Bronchial epithelial cell (primary cell): ENCODE measurements around the gene OR2B2. TPM values are rescaled to one million over a fixed set of nuclear protein-coding genes. Genes with fewer than 3 reads are reported as not detected.
"Not testable (repeated sequence)": the region's sequence is repeated elsewhere in the genome, so short reads cannot be mapped to it uniquely, and the experiment has no call there.

Experiments used
- DNase-seq: peaks from one replicate; pipeline ENCODE4 v3.0.0-alpha.2; 2010; ENCODE audit warnings: low read depth
- FAIRE-seq: peaks from 2 replicates; lab custom pipeline; 2011; peaks lifted over from hg19 to GRCh38; lab: Jason Lieb, UNC
- H3K27me3 ChIP-seq: 2 replicates; pipeline ENCODE4 v1.5.1; 2011; ENCODE audit warnings: low read length; ENCODE audit not compliant: control insufficient read depth, insufficient read depth
- H3K36me3 ChIP-seq: 2 replicates; pipeline ENCODE4 v1.5.1; 2011; ENCODE audit warnings: low read length; ENCODE audit not compliant: control insufficient read depth, insufficient read depth
- H3K4me3 ChIP-seq: 2 replicates; pipeline ENCODE4 v1.5.1; 2011; ENCODE audit warnings: mild to moderate bottlenecking, low read depth, low read length, control low read depth
- CTCF ChIP-seq: IDR thresholded peaks from 2 replicates; pipeline ENCODE4 v1.5.1; 2011; ENCODE audit warnings: mild to moderate bottlenecking, moderate library complexity, low read length, control low read depth, inconsistent platforms; ENCODE audit not compliant: insufficient read depth, severe bottlenecking
- total RNA-seq: library from RNA; depleted of rRNA; stranded (reverse); fragments of >200 nt; gene quantifications from 2 replicates; pipeline ENCODE4 v1.2.1, GENCODE V29; 2014

The OR2B2 gene
- total RNA-seq = not detected in 2 replicates

DNA sequence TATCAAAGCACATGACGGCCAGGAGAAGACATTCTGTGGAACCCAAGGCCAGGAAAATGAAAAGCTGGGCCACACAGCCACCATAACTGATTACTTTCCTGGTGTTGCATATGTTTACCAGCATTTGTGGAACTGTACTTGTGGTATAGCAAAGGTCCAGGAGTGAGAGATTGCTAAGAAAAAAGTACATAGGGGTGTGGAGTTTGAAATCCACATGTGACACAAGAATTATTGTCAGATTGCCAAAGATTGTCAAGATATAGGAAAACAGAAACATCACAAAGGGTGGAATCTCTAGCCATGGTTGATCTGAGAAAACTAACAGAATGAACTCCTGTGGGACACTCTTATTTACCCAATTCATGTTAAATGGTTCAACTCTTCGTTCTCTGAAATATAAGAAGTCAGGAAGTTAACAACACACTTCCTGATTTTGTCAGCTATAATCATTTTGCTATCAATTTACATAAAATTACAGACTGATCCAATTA is at the start of gene OR2B2:
Gene OR2B2 (minus strand): TSS at position 441 of the 491 bp plus-strand sequence. CDS start 77 bp downstream, at position 364.
- DNase-seq (no peak), FAIRE-seq (no peak)
- H3K36me3 ChIP-seq = no peaks in the 10 kb centered on the region
- H3K27me3 ChIP-seq = no peaks in the 10 kb centered on the region
- no peak for TF ChIP-seq CTCF
- H3K4me3 ChIP-seq = no peak within 1 kb of the TSS

DNA sequence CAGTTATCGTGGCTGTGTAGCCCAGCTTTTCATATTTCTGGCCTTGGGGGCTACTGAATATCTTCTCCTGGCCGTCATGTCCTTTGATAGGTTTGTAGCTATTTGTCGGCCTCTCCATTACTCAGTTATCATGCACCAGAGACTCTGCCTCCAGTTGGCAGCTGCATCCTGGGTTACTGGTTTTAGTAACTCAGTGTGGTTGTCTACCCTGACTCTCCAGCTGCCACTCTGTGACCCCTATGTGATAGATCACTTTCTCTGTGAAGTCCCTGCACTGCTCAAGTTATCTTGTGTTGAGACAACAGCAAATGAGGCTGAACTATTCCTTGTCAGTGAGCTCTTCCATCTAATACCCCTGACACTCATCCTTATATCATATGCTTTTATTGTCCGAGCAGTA is 45.3 kb upstream of the OR2B2 start:
- Histone ChIP-seq H3K4me3 (no peak overlapping the region), H3K36me3 (no peaks in the 10 kb centered on the region), H3K27me3 (no peaks in the 10 kb centered on the region)
- no peak for TF ChIP-seq CTCF
- FAIRE-seq = no peak
- no peak for DNase-seq

DNA sequence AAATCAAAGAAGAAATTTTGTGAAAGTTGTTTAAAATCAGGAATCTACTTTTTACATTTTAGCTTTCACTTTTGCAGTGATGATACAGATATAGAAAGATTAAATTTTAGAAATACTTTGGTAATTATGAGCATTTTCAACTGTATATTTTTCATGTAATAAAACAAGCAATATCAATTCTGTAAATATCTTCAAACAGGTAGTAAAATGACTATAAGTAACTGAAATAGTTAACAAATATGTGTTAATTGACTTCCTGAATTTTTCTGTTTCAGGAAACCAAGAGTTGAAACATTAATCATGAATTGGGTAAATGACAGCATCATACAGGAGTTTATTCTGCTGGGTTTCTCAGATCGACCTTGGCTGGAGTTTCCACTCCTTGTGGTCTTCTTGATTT is 44.7 kb upstream of the OR2B2 start, which contains the start of gene OR2B6:
Gene OR2B6 (plus strand): TSS at position 301 of the 400 bp plus-strand sequence. CDS start 0 bp downstream, at position 301.
- no peaks in the 10 kb centered on the region for H3K27me3 ChIP-seq
- DNase-seq = no peak
- FAIRE-seq = no peak

DNA sequence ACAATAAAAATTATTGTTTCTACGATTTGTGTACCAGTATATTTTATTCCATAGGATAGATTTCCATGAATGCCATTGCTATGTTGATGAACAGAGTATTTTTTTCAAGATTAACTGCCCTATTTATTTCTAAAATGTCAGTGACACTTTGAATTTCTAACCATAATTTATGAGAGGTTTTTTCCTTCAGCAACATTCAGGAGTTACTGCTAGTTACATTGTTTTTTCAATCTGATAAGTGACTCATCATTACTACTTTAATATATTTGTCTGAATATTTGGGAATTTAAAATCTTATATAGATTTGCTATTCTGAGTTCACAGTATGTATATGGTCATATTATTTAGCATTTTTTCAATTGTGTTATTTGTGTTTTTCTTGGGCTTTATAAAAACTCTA is 38.8 kb upstream of the OR2B2 start:
- DNase-seq (no peak), FAIRE-seq (no peak)
- H3K27me3 ChIP-seq = no peaks in the 10 kb centered on the region
- no peak for TF ChIP-seq CTCF
- no peak overlapping the region for H3K4me3 ChIP-seq
- no peaks in the 10 kb centered on the region for H3K36me3 ChIP-seq

More for the DNA sequence above, 44.7 kb upstream of the OR2B2 start, which contains the start of gene OR2B6:
- no peak for TF ChIP-seq CTCF
- Histone ChIP-seq H3K4me3 (no peak within 1 kb of the TSS), H3K36me3 (no peaks in the 10 kb centered on the region)

DNA sequence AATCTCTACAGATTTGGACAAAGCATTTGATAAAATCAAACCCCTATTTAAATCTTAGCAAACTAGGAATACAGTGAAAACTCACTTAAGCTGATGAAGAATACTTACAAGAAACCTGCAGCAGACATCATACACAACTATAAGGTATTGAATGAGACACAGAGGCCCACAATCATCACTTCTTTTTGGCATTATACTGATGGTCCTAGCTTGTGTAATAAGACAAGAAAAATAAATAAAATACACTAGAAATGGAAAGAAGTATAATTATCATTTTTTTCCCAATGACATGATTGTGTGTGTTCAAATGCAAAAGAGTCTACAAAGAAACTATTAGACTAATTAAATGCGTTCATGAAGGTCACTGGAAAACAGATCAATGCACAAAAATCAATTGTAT is 36.0 kb upstream of the OR2B2 start:
- no peak for FAIRE-seq
- no peaks in the 10 kb centered on the region for H3K27me3 ChIP-seq
- no peak for TF ChIP-seq CTCF
- no peak for DNase-seq
- H3K36me3 ChIP-seq = no peaks in the 10 kb centered on the region
- H3K4me3 ChIP-seq = no peak overlapping the region

DNA sequence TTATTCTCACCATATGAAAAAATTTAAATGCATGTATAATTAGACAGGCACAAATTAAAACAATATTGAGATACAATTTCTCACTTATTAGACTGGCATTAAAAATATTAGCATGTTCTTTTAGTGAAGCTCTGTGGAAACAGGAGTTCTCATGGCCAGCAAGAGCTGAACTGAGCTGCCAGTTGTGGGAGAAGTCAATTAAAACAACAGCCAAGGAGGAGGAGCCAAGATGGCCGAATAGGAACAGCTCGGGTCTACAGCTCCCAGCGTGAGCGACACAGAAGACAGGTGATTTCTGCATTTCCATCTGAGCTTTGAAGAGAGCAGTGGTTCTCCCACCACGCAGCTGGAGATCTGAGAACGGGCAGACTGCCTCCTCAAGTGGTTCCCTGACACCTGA is 30.9 kb upstream of the OR2B2 start:
- FAIRE-seq, H3K36me3 ChIP-seq, H3K4me3 ChIP-seq, DNase-seq, H3K27me3 ChIP-seq: not testable (repeated sequence)
